GM19395 (cell line): ENCODE measurements around the gene CFLAR.
"Not testable (repeated sequence)": the region's sequence is repeated elsewhere in the genome, so short reads cannot be mapped to it uniquely, and the experiment has no call there.

Source experiments
- ATAC-seq: cut with Tn5 transposase; IDR thresholded peaks from one replicate; pipeline ENCODE4 v1.9.1; 2021; ENCODE audit warnings: mild to moderate bottlenecking, moderate library complexity; ENCODE audit not compliant: unreplicated experiment

The CFLAR gene

GRCh38 chr2:201174687-201175086 lies 58.7 kb downstream of the CFLAR start:
- ATAC-seq: no peak

GRCh38 chr2:201176081-201176481 lies 60.1 kb downstream of the CFLAR start:
- ATAC-seq: no peak

GRCh38 chr2:201180010-201180409 lies 64.0 kb downstream of the CFLAR start:
- no peak for ATAC-seq

- peak; percentile 75 for ATAC-seq
Observed at GRCh38 chr2:201182650-201183364, 66.8 kb downstream of the CFLAR start, which contains the start of gene CASP10. TSS of gene CASP10 (plus strand) at chr2:201183141. CDS start at chr2:201185778, 2,637 bp downstream.

GRCh38 chr2:201183365-201183727 lies 67.4 kb downstream of the CFLAR start:
- ATAC-seq: no peak

GRCh38 chr2:201183835-201184234 lies 67.9 kb downstream of the CFLAR start:
- not testable (repeated sequence) for ATAC-seq

- ATAC-seq: not testable (repeated sequence)
Observed at GRCh38 chr2:201184248-201184647, 68.3 kb downstream of the CFLAR start.

GRCh38 chr2:201185863-201186262 lies 69.9 kb downstream of the CFLAR start:
- no peak for ATAC-seq

GRCh38 chr2:201186982-201187381 lies 71.0 kb downstream of the CFLAR start:
- ATAC-seq: no peak

- no peak for ATAC-seq
Observed at GRCh38 chr2:201188449-201188848, 72.5 kb downstream of the CFLAR start.

GRCh38 chr2:201191132-201191875 lies 75.3 kb downstream of the CFLAR start:
- ATAC-seq: peak; percentile 64

- ATAC-seq: peak; percentile 91
Observed at GRCh38 chr2:201194097-201194496, 78.1 kb downstream of the CFLAR start.

- ATAC-seq: no peak
Observed at GRCh38 chr2:201195331-201195730, 79.4 kb downstream of the CFLAR start.

- no peak for ATAC-seq
Observed at GRCh38 chr2:201196003-201196402, 80.0 kb downstream of the CFLAR start.

GRCh38 chr2:201196803-201197202 lies 80.8 kb downstream of the CFLAR start:
- ATAC-seq: no peak

- ATAC-seq: no peak
Observed at GRCh38 chr2:201197781-201198180, 81.8 kb downstream of the CFLAR start.

- ATAC-seq: no peak
Observed at GRCh38 chr2:201199847-201200246, 83.9 kb downstream of the CFLAR start.

GRCh38 chr2:201200345-201200744 lies 84.4 kb downstream of the CFLAR start:
- no peak for ATAC-seq

GRCh38 chr2:201201371-201201770 lies 85.4 kb downstream of the CFLAR start:
- ATAC-seq: no peak

- ATAC-seq: no peak
Observed at GRCh38 chr2:201203916-201204654, 88.1 kb downstream of the CFLAR start.

- no peak for ATAC-seq
Observed at GRCh38 chr2:201204655-201205514, 88.9 kb downstream of the CFLAR start.
